CD14-positive monocyte (primary cell): ENCODE measurements around the gene SLC22A31. TPM values are rescaled to one million over a fixed set of nuclear protein-coding genes. Genes with fewer than 3 reads are reported as not detected.

Source experiments
- DNase-seq, 3 donors: peaks; one replicate each; pipeline ENCODE4 v3.0.0-alpha.2; 2011 to 2022
- H2AFZ ChIP-seq: 2 replicates; pipeline ENCODE4 v1.6.0; 2012; ENCODE audit warnings: mild to moderate bottlenecking, low read depth, low read length, inconsistent platforms; ENCODE audit not compliant: insufficient read depth, poor library complexity, severe bottlenecking
- H3K27ac ChIP-seq, 2 donors: 1 replicate in 1 of 2; 2 replicates in 1 of 2; pipeline ENCODE4 v1.5.1; 2012 to 2013; ENCODE audit warnings: low read length in 2 of 2, control low read depth in 1 of 2, inconsistent platforms in 1 of 2, low read depth in 1 of 2, mild to moderate bottlenecking in 1 of 2
- H3K27me3 ChIP-seq, 2 donors: one replicate each; pipeline versions ENCODE4 v1.6.0 to v1.6.1; 2011 to 2013; ENCODE audit warnings: low read length in 2 of 2; ENCODE audit not compliant: control insufficient read depth in 2 of 2, insufficient read depth in 2 of 2
- H3K36me3 ChIP-seq, 2 donors: replicated peaks in 1 of 2; 1 replicate in 1 of 2; 2 replicates in 1 of 2; pipeline versions ENCODE4 v1.5.1 to v1.6.1; 2012 to 2013; ENCODE audit warnings: low read length in 2 of 2, control low read depth in 1 of 2, inconsistent platforms in 1 of 2, mild to moderate bottlenecking in 1 of 2; ENCODE audit not compliant: insufficient read depth in 2 of 2, control insufficient read depth in 1 of 2
- H3K4me1 ChIP-seq, 2 donors: 1 replicate in 1 of 2; 2 replicates in 1 of 2; pipeline versions ENCODE4 v1.5.1 to v1.6.1; 2012 to 2013; ENCODE audit warnings: low read length in 2 of 2, control low read depth in 1 of 2, inconsistent platforms in 1 of 2, mild to moderate bottlenecking in 1 of 2, moderate library complexity in 1 of 2; ENCODE audit not compliant: insufficient read depth in 2 of 2, control insufficient read depth in 1 of 2
- H3K4me2 ChIP-seq: replicated peaks from 2 replicates; pipeline ENCODE3; 2012; ENCODE audit warnings: low read length, moderate library complexity, mild to moderate bottlenecking; ENCODE audit not compliant: poor library complexity, severe bottlenecking; ENCODE audit errors: extremely low read depth
- H3K4me3 ChIP-seq, 3 experiments: fragments of 200-600 bp in 1 of 3; sonication (generic) in 1 of 3; replicated peaks in 1 of 3; 1 replicate in 2 of 3; 2 replicates in 1 of 3; pipeline ENCODE4 v1.5.1; 2011 to 2013; ENCODE audit warnings: low read length in 3 of 3, mild to moderate bottlenecking in 3 of 3, control low read depth in 2 of 3, low read depth in 2 of 3, inconsistent platforms in 1 of 3, moderate library complexity in 1 of 3
- H3K79me2 ChIP-seq: 2 replicates; pipeline ENCODE4 v1.6.0; 2012; ENCODE audit warnings: mild to moderate bottlenecking, control low read depth, inconsistent platforms, low read length, moderate library complexity; ENCODE audit not compliant: insufficient read depth
- H3K9ac ChIP-seq: 2 replicates; pipeline ENCODE4 v1.6.0; 2017; ENCODE audit warnings: low read length, mild to moderate bottlenecking; ENCODE audit not compliant: insufficient read depth, poor library complexity, severe bottlenecking
- H3K9me3 ChIP-seq, 2 donors: replicated peaks in 1 of 2; 1 replicate in 1 of 2; 2 replicates in 1 of 2; pipeline versions ENCODE4 v1.5.1 to v1.6.1; 2012 to 2013; ENCODE audit warnings: low read length in 2 of 2, control low read depth in 1 of 2; ENCODE audit not compliant: control insufficient read depth in 1 of 2, insufficient read depth in 1 of 2
- H4K20me1 ChIP-seq: 2 replicates; pipeline ENCODE4 v1.6.0; 2012; ENCODE audit warnings: mild to moderate bottlenecking, low read length, control low read depth, moderate library complexity; ENCODE audit not compliant: insufficient read depth
- H3K27ac Mint-ChIP-seq, 7 donors: one replicate each; pipeline ENCODE4 v1.8.0; 2020; ENCODE audit warnings: mild to moderate bottlenecking in 7 of 7, mixed read lengths in 7 of 7, moderate library complexity in 6 of 7, inconsistent platforms in 2 of 7
- H3K27me3 Mint-ChIP-seq, 3 donors: one replicate each; pipeline ENCODE4 v1.8.0; 2021 to 2022; ENCODE audit warnings: low read depth in 3 of 3, mild to moderate bottlenecking in 3 of 3, mixed read lengths in 3 of 3, moderate library complexity in 3 of 3, inconsistent platforms in 1 of 3
- H3K36me3 Mint-ChIP-seq, 2 donors: one replicate each; pipeline ENCODE4 v1.8.0; 2020; ENCODE audit warnings: mixed read lengths in 2 of 2, inconsistent platforms in 1 of 2, mild to moderate bottlenecking in 1 of 2
- H3K4me1 Mint-ChIP-seq: one replicate; pipeline ENCODE4 v1.8.0; 2020; ENCODE audit warnings: mild to moderate bottlenecking, mixed read lengths
- H3K4me3 Mint-ChIP-seq, 2 donors: one replicate each; pipeline ENCODE4 v1.8.0; 2020; ENCODE audit warnings: mild to moderate bottlenecking in 2 of 2, mixed read lengths in 2 of 2, moderate library complexity in 1 of 2
- H3K9me3 Mint-ChIP-seq, 7 donors: one replicate each; pipeline ENCODE4 v1.8.0; 2020 to 2022; ENCODE audit warnings: mixed read lengths in 7 of 7, mild to moderate bottlenecking in 6 of 7, moderate library complexity in 6 of 7, inconsistent platforms in 2 of 7
- CTCF ChIP-seq: fragments of 200-600 bp; IDR thresholded peaks from one replicate; pipeline ENCODE4 v1.8.0; 2022; ENCODE audit warnings: antibody characterized with exemption, mild to moderate bottlenecking
- WGBS: methylation state at CpG from one replicate; pipeline ENCODE4 v1.1.5; 2013; ENCODE audit warnings: missing lambda C conversion rate; ENCODE audit not compliant: insufficient coverage; 5-methylcytosine and 5-hydroxymethylcytosine counted together
- intact Hi-C, 2 donors: fragments of 100-400 bp; cut with micrococcal nuclease; formaldehyde crosslinking; loops; one replicate each; pipeline versions ENCODE4 v1.15.0 to v1.15.1; 2023
- polyA plus RNA-seq, 3 donors: library from polyadenylated mRNA; depleted of rRNA in 1 of 3; unstranded in 2 of 3; stranded (reverse) in 1 of 3; fragments of 300-500 nt in 2 of 3; fragments of >200 nt in 1 of 3; fragmentation: Illumina TruSeq in 2 of 3; gene quantifications; 1 replicate in 2 of 3; 2 replicates in 1 of 3; pipeline ENCODE4 v1.2.3, GENCODE V29; 2012 to 2021

The SLC22A31 gene
- polyA plus RNA-seq, 3 donors: 0.29 TPM; not detected in 2

DNA sequence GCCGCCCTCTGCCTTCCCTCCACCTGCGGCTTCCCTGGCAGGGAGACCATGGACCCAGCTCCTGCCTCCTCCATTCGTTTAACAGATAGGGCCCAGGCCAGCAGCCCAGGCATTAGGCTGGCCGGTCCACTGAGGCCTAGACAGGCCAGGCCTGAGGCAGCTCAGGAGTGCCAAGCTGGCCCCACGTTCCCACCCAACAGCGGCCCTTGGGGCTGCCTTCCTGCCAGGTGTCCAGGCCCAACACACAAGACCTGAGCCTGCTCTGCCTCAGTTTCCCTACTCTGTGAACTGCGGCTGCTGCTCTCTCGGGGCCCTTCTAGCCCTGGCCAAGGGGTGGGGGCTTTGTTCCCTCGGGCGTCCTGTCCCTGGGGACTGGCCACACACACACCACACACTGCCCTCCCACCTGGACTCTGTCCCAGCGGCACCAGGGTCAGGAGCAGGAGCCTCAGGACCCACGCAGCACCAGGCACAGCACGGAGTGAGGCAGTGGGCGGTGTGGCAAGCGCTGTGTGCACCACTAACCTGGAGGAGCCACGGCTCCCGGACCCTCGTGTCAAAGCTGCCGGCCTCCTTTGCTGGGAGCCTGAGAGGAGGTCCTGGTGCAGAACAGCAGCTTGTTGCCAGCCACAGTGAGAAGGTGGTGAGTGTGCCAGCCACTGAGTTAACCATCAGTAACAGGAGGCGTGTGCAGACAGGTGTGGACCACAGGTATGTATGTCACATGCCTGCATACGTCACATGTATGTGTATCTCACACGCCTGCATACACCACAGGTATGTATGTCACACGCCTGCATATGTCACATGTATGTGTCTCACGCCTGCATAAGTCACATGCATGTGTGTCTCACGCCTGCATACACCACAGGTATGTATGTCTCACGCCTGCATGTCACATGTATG lies 43.3 kb downstream of the SLC22A31 start:
- Mint-ChIP-seq H3K36me3 (peaks cover 5 to 9% of the 10 kb centered on the region in 2 donors), H3K9me3 (peaks cover 0 to 7% (median 2%) of the 10 kb centered on the region in 7 donors), H3K27me3 (peaks cover 6 to 29% (median 14%) of the 10 kb centered on the region in 3 donors), H3K27ac (no peak overlapping the region), H3K4me3 (peak overlapping the region in 1 of 2 donors; percentile 15), H3K4me1 (peaks cover 10% of the 10 kb centered on the region)
- Histone ChIP-seq H3K4me2 (no peak overlapping the region), H3K4me1 (no peaks in the 10 kb centered on the region), H3K79me2 (no peaks in the 10 kb centered on the region), H3K27ac (no peak overlapping the region), H2AFZ (no peak overlapping the region), H3K27me3 (peaks cover 0 to 6% of the 10 kb centered on the region in 2 donors), H3K9ac (no peak overlapping the region), H3K4me3 (no peak overlapping the region), H3K36me3 (peaks cover 2 to 7% of the 10 kb centered on the region in 2 donors), H4K20me1 (no peaks in the 10 kb centered on the region), H3K9me3 (no peaks in the 10 kb centered on the region)
- no peak for DNase-seq
- TF ChIP-seq CTCF: no peak
- WGBS: 77% methylated on average over 26 of the region's 26 CpGs
- intact Hi-C loops: no loop called here

DNA sequence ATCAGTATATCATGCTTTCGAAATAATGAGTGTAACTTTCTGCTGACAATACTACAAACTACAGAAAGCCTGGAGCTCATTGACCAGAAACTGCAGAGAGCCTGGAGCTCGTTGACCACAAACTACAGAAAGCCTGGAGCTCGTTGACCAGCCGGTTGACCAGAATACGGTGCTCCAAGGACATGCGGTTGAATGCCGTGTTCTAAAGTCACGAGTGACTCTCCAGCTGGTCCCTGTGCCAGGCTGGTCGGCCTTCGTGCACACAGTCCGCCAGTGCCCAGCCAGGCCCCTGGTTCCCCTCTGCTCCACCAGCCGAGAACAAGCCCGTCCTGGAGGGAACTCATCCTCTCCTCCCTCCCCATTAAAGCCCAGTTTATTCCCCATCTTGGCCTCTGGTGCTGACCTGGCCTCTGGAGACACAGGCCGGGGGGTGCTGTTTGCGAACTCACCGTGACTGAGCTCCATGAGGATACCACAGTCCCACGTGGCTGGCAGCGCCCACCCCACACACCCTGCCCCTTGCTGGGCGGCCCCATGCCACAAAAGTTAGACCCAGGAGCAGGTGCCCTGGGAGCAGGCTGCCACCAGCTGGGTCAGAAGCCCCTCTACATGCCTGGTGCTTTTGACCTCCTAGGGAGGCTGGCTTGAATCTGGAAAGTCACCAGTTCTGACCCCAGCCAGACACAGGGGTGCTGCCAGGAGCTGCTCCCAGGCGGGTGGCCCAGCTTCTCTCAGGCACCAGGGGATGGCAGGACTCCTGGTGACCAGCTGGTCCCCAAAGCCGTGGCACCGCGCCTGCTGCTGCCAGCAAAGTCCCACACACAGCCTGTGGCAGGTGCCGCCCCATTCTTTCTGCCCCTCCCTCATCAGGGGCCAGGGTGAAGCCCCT lies 44.2 kb downstream of the SLC22A31 start:
- Histone ChIP-seq H3K27me3 (peaks cover 0 to 6% of the 10 kb centered on the region in 2 donors), H3K4me2 (no peak overlapping the region), H2AFZ (no peak overlapping the region), H3K27ac (no peak overlapping the region), H3K9ac (peak overlapping the region; percentile 15), H4K20me1 (no peaks in the 10 kb centered on the region), H3K36me3 (peaks cover 8 to 16% of the 10 kb centered on the region in 2 donors), H3K9me3 (no peaks in the 10 kb centered on the region), H3K4me1 (no peaks in the 10 kb centered on the region), H3K79me2 (no peaks in the 10 kb centered on the region), H3K4me3 (no peak overlapping the region)
- no peak overlapping the region for H3K27ac Mint-ChIP-seq
- peaks cover 6 to 29% (median 14%) of the 10 kb centered on the region in 3 donors for H3K27me3 Mint-ChIP-seq
- peaks cover 12 to 18% of the 10 kb centered on the region in 2 donors for H3K36me3 Mint-ChIP-seq
- no peak for DNase-seq
- intact Hi-C loops: no loop called here
- H3K9me3 Mint-ChIP-seq: peaks cover 0 to 7% (median 2%) of the 10 kb centered on the region in 7 donors
- no peak for TF ChIP-seq CTCF
- WGBS: 48% methylated on average over 22 of the region's 24 CpGs
- H3K4me3 Mint-ChIP-seq: no peak overlapping the region
- peaks cover 10% of the 10 kb centered on the region for H3K4me1 Mint-ChIP-seq
